EL (cell line): ENCODE data around the gene BANF2.
"Not testable (repeated sequence)": the region's sequence is repeated elsewhere in the genome, so short reads cannot be mapped to it uniquely, and the experiment has no call there.

Experiments used
- DNase-seq: peaks from one replicate; pipeline ENCODE4 v3.0.0-alpha.2; 2016

Gene BANF2

GRCh38 chr20:17699931-17700351 is at the start of gene BANF2:
Gene BANF2, plus strand, starts transcription at chr20:17699966. Its CDS starts 25,060 bp downstream, at chr20:17725026.
- DNase-seq: no peak

GRCh38 chr20:17650301-17651128 is 49.3 kb upstream of the BANF2 start:
- no peak for DNase-seq

- DNase-seq: no peak
Observed at GRCh38 chr20:17651129-17651759, 48.5 kb upstream of the BANF2 start.

GRCh38 chr20:17651760-17652388 is 47.9 kb upstream of the BANF2 start:
- DNase-seq: no peak

- no peak for DNase-seq
Observed at GRCh38 chr20:17652411-17652810, 47.4 kb upstream of the BANF2 start.

- no peak for DNase-seq
Observed at GRCh38 chr20:17653835-17654648, 45.7 kb upstream of the BANF2 start.

- DNase-seq: peak; percentile 68
Observed at GRCh38 chr20:17654649-17655285, 45.0 kb upstream of the BANF2 start.

GRCh38 chr20:17655286-17655651 is 44.5 kb upstream of the BANF2 start:
- DNase-seq: peak; percentile 53

GRCh38 chr20:17655865-17656479 is 43.8 kb upstream of the BANF2 start:
- DNase-seq: peak; percentile 34

- DNase-seq: no peak
Observed at GRCh38 chr20:17657079-17657825, 42.5 kb upstream of the BANF2 start.

- DNase-seq: no peak
Observed at GRCh38 chr20:17657898-17658647, 41.7 kb upstream of the BANF2 start.

- no peak for DNase-seq
Observed at GRCh38 chr20:17658648-17658993, 41.1 kb upstream of the BANF2 start.

GRCh38 chr20:17659344-17659743 is 40.4 kb upstream of the BANF2 start:
- not testable (repeated sequence) for DNase-seq

- no peak for DNase-seq
Observed at GRCh38 chr20:17659801-17660200, 40.0 kb upstream of the BANF2 start.

- no peak for DNase-seq
Observed at GRCh38 chr20:17660667-17661066, 39.1 kb upstream of the BANF2 start.

- no peak for DNase-seq
Observed at GRCh38 chr20:17661121-17661744, 38.5 kb upstream of the BANF2 start.

GRCh38 chr20:17662333-17663039 is 37.3 kb upstream of the BANF2 start:
- DNase-seq: peak; percentile 57

- DNase-seq: no peak
Observed at GRCh38 chr20:17663040-17663399, 36.7 kb upstream of the BANF2 start.

- DNase-seq: no peak
Observed at GRCh38 chr20:17663486-17663885, 36.3 kb upstream of the BANF2 start.
